M059J (cell line): ENCODE data around the gene SKI. TPM values are rescaled to one million over a fixed set of nuclear protein-coding genes. Genes with fewer than 3 reads are reported as not detected.

Experiments
- DNase-seq: peaks from one replicate; pipeline ENCODE4 v3.0.0-alpha.2; 2012; ENCODE audit warnings: low read depth
- total RNA-seq: library from RNA; depleted of rRNA; stranded (reverse); fragments of >200 nt; shearing (Covaris generic); gene quantifications from 2 replicates; pipeline ENCODE4 v1.2.3, GENCODE V29; 2014

SKI gene
- total RNA-seq, 1 experiment from 2014 or later = 13.8 TPM

GRCh38 chr1:2274929-2275475 is 46.9 kb downstream of the SKI start:
- DNase-seq = no peak

- DNase-seq = no peak
These were observed 47.8 kb downstream of the SKI start for GRCh38 chr1:2275796-2276536.

- no peak for DNase-seq
These were observed 48.9 kb downstream of the SKI start for GRCh38 chr1:2276803-2277580.

GRCh38 chr1:2277741-2278488 is 49.8 kb downstream of the SKI start:
- no peak for DNase-seq

GRCh38 chr1:2278591-2279209 is 50.6 kb downstream of the SKI start:
- no peak for DNase-seq

- DNase-seq = no peak
These were observed 51.1 kb downstream of the SKI start for GRCh38 chr1:2279210-2279639.

- DNase-seq = no peak
These were observed 51.7 kb downstream of the SKI start for GRCh38 chr1:2279817-2280216.

GRCh38 chr1:2282556-2283270 is 54.6 kb downstream of the SKI start:
- DNase-seq = no peak

GRCh38 chr1:2283371-2283990 is 55.4 kb downstream of the SKI start:
- DNase-seq = no peak

GRCh38 chr1:2283991-2284895 is 56.1 kb downstream of the SKI start:
- DNase-seq = no peak

- DNase-seq = no peak
These were observed 56.8 kb downstream of the SKI start for GRCh38 chr1:2284932-2285331.

- no peak for DNase-seq
These were observed 58.8 kb downstream of the SKI start for GRCh38 chr1:2286923-2287322.

- DNase-seq = no peak
These were observed 59.5 kb downstream of the SKI start for GRCh38 chr1:2287649-2288048.

- DNase-seq = no peak
These were observed 60.2 kb downstream of the SKI start for GRCh38 chr1:2288311-2288710.

- DNase-seq = no peak
These were observed 60.9 kb downstream of the SKI start for GRCh38 chr1:2288816-2289536.

GRCh38 chr1:2289607-2290006 is 61.5 kb downstream of the SKI start:
- peak; percentile 57 for DNase-seq

- DNase-seq = peak; percentile 59
These were observed 62.1 kb downstream of the SKI start for GRCh38 chr1:2290171-2290578.

GRCh38 chr1:2290595-2291510 is 62.7 kb downstream of the SKI start:
- DNase-seq = peak; percentile 99
